SIG-M5 (cell line): ENCODE data around the gene ZNF630.
"Not testable (repeated sequence)": the region's sequence is repeated elsewhere in the genome, so short reads cannot be mapped to it uniquely, and the experiment has no call there.

Experiments
- DNase-seq: peaks from one replicate; lab custom pipeline; 2025; lab: John Stamatoyannopoulos, UW

The ZNF630 gene

GRCh38 chrX:48028091-48028490 lies 43.3 kb downstream of the ZNF630 start:
- no peak for DNase-seq

GRCh38 chrX:48027545-48027944 lies 43.9 kb downstream of the ZNF630 start:
- not testable (repeated sequence) for DNase-seq

GRCh38 chrX:48025561-48025960 lies 45.9 kb downstream of the ZNF630 start:
- DNase-seq: no peak

- no peak for DNase-seq
These were observed 48.7 kb downstream of the ZNF630 start for GRCh38 chrX:48022738-48023137.

- no peak for DNase-seq
These were observed 49.3 kb downstream of the ZNF630 start for GRCh38 chrX:48022100-48022499.

GRCh38 chrX:48021026-48021900 lies 50.2 kb downstream of the ZNF630 start:
- DNase-seq: no peak

- not testable (repeated sequence) for DNase-seq
These were observed 51.0 kb downstream of the ZNF630 start for GRCh38 chrX:48020472-48020871.

GRCh38 chrX:48019892-48020291 lies 51.5 kb downstream of the ZNF630 start:
- DNase-seq: not testable (repeated sequence)

GRCh38 chrX:48016583-48017310 lies 54.7 kb downstream of the ZNF630 start:
- not testable (repeated sequence) for DNase-seq

GRCh38 chrX:48009445-48009960 lies 61.9 kb downstream of the ZNF630 start:
- DNase-seq: not testable (repeated sequence)
